ENCODE results near the gene FEM1C. TPM values are rescaled to one million over a fixed set of nuclear protein-coding genes. Genes with fewer than 3 reads are reported as not detected.

FEM1C gene
- total and polyA plus RNA-seq, 10 of the 15 experiments (the other 5 are each of a cell fraction or from before 2014, with no cell fraction given) = 1.9 to 15.6 (median 8.0) TPM

- TF ChIP-seq JUNB (IDR thresholded peaks at IDR 0.05) (no peak), ESRRA (IDR thresholded peaks at IDR 0.05; ENCODE audit: low read length) (no peak), SPI1 (IDR thresholded peaks at IDR 0.05; ENCODE audit: borderline replicate concordance, insufficient read depth, low read depth, low read length) (no peak), EGR1 (IDR thresholded peaks at IDR 0.05; ENCODE audit: borderline replicate concordance in 1 of 2, low read depth in 2 of 2, low read length in 2 of 2) (no peak), RFX5 (IDR thresholded peaks at IDR 0.05; ENCODE audit: low read depth, low read length) (no peak), TBL1XR1 (IDR thresholded peaks at IDR 0.05; ENCODE audit: low read depth, low read length) (no peak), RBBP5 (conservative IDR thresholded peaks at IDR 0.05) (no peak)
- H4K20me1 ChIP-seq (ENCODE audit: control insufficient read depth, insufficient read depth) = no peaks in the 10 kb centered on the region
- ChIA-PET RAD21 (ENCODE audit: unreplicated experiment) (interaction anchor here (1.0 to 4.3 kb wide), 5 partner anchors 10 to 217 kb away, joined by 3 to 14 read pairs (median 6); no protein-coding TSS in a partner anchor), POLR2A (interaction anchor here (1.0 to 1.5 kb wide), 3 partner anchors 8 to 18 kb away, joined by 3 to 9 read pairs (median 4); partner anchors contain the start of gene FEM1C), SMC1A (ENCODE audit: uncharacterized antibody, unreplicated experiment) (interaction anchor here (1.2 to 11.3 kb wide), 7 partner anchors 8 to 217 kb away, joined by 3 to 166 read pairs (median 5); partner anchors contain the start of gene FEM1C), CTCF (interaction anchor here (1.1 to 2.5 kb wide), 5 partner anchors 7 to 217 kb away, joined by 3 to 6 read pairs (median 4); no protein-coding TSS in a partner anchor)
- H2AFZ ChIP-seq (ENCODE audit: control insufficient read depth, low read depth, low read length) = no peak overlapping the region
- H3K27ac ChIP-seq (ENCODE audit: control insufficient read depth, insufficient read depth) = no peak overlapping the region
- BruUV-seq (replicated peaks) = no TSS peak
- H3K4me3 ChIP-seq = no peak overlapping the region
- DNase-seq (ENCODE audit: low read depth, low spot score) (no peak), ATAC-seq (no peak), FAIRE-seq (no peak)
- in situ Hi-C loops (cut with MboI) (no loop called here), intact Hi-C loops (cut with micrococcal nuclease; ENCODE audit: unreplicated experiment) (no loop called here)
- H3K36me3 ChIP-seq (ENCODE audit: control insufficient read depth in 2 of 2, insufficient read depth in 2 of 2, low read length in 1 of 2) = peaks cover 6 to 18% of the 10 kb centered on the region in 2 experiments
- no peaks in the 10 kb centered on the region for H3K27me3 ChIP-seq (replicated peaks in 1 of 2; ENCODE audit: control insufficient read depth in 2 of 2, insufficient read depth in 2 of 2, low read length in 1 of 2)
- no peaks in the 10 kb centered on the region; the same call in 1 of the 3 replicates for H3K9me3 ChIP-seq (replicated peaks; ENCODE audit: control insufficient read depth, insufficient read depth, low read length)
- H3K79me2 ChIP-seq (ENCODE audit: control insufficient read depth, insufficient read depth, low read length) = peaks cover 58% of the 10 kb centered on the region
- H3K9ac ChIP-seq (ENCODE audit: control insufficient read depth, insufficient read depth, low read length) = no peak overlapping the region
- WGBS (ENCODE audit: insufficient coverage, insufficient replicate concordance, low lambda C conversion rate, missing lambda C conversion rate) = 71% methylated on average over 2 of the region's 2 CpGs
- no peaks in the 10 kb centered on the region for H3K4me1 ChIP-seq (ENCODE audit: control insufficient read depth, insufficient read depth, low read length)
- H3K4me2 ChIP-seq (ENCODE audit: control insufficient read depth, insufficient read depth) = no peak overlapping the region
These were observed 18.0 kb downstream of the FEM1C start for GRCh38 chr5:115526604-115527003.

Data from GM12878 (cell line).